Measurements from ENCODE around the gene RASGEF1B.

DNA sequence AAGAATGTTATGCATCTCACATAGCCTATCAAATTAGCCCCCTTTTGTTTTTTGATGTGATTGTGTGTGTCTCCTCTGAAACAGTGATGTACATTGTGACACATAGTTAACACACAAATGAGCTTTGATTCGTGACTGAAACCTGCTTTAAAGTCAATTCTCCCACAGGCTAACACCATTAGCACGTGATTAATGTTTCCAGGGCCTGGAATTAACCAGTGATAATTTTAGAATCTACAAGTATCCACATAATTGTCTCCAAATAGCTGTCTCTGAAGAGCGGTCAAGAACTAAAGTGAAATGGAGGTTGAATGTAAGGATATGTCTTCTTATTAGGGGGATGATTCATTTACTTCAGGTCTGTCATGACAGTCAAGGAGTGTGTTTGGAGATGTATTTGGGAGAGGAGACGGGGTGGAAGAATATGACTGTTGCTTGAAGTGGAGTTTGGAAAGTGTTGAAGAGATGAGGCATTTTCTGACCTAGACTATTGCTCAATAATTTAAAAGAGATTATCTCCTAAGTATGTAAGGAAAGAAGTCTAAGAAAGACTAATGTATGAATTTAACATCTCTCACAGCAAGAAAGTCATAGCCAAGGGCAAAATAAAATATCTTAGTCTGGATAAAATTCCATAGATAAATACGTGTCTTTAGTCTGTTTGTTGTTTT, 13.7 kb upstream of the RASGEF1B start:
- TF ChIP-seq, protein P1, sequence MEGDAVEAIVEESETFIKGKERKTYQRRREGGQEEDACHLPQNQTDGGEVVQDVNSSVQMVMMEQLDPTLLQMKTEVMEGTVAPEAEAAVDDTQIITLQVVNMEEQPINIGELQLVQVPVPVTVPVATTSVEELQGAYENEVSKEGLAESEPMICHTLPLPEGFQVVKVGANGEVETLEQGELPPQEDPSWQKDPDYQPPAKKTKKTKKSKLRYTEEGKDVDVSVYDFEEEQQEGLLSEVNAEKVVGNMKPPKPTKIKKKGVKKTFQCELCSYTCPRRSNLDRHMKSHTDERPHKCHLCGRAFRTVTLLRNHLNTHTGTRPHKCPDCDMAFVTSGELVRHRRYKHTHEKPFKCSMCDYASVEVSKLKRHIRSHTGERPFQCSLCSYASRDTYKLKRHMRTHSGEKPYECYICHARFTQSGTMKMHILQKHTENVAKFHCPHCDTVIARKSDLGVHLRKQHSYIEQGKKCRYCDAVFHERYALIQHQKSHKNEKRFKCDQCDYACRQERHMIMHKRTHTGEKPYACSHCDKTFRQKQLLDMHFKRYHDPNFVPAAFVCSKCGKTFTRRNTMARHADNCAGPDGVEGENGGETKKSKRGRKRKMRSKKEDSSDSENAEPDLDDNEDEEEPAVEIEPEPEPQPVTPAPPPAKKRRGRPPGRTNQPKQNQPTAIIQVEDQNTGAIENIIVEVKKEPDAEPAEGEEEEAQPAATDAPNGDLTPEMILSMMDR (IDR thresholded peaks at IDR 0.05): no peak
- TF ChIP-seq POLR2A (IDR thresholded peaks at IDR 0.05): no peak

Measured in uterus (tissue), 2 donors.